ENCODE results near the gene DENND10. TPM values are rescaled to one million over a fixed set of nuclear protein-coding genes. Genes with fewer than 3 reads are reported as not detected.

Gene DENND10
- total RNA-seq, 3 donors from 2014 or later, result 36.6 to 39.9 (median 38.0) TPM

DNA sequence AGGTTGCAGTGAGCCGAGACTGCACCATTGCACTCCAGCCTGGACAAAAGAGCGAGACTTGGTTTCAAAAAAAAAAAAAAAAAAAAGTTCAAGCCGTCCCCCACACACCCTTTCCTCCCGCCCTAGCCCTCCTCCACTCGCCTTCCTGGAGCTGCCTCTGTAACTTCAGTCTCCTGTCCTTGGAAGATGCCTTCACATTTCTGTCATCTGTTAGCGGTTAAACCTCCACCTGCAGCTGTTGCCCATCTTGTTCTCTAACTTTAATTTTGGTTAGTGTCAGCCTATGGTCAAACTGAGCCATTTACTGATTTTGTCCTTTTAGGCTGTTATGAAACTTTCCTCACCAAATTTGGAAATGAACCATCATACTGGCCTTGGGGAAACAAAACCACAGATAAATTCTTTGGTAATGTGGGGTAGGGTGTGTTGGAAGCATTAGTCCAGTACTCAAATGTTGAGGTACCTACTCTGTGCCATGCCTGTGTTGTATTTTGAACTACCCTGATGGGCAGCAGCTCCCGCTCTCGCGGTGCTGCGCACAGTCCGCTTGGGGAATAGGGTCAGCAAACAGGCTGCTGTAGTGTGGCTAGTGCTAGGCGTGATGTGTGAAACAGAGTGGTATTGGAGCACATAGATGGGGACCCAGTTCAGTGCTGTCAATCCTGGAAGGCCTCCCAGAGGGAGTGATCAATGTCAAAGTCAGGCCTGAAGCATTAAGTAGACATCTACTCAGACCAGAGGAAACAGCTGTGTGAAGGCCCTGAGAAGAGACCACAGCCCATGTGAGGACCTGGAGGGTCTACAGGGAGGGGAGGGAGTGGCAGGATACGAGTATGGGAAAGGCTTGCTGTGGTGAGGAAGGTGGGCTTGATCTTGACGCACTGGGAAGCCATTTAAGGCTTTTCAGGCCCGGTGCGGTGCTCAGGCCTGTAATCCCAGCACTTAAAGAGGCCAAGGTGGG, 34.7 kb downstream of the DENND10 start:
- intact Hi-C loops (cut with DNase I, micrococcal nuclease), result no loop called here
- Histone ChIP-seq H3K9me3 (no peaks in the 10 kb centered on the region), H3K36me3 (ENCODE audit: low read depth) (no peaks in the 10 kb centered on the region), H3K4me3 (no peak overlapping the region), H3K4me1 (ENCODE audit: low read depth) (no peaks in the 10 kb centered on the region)
- ATAC-seq, result peak; percentile 15
- TF ChIP-seq CTCF (IDR thresholded peaks at IDR 0.05), result no peak
- DNase-seq, result no peak

GRCh38 chr10:119139464-119140067, 35.7 kb downstream of the DENND10 start:
- TF ChIP-seq CTCF (IDR thresholded peaks at IDR 0.05), result peak; percentile 10
- intact Hi-C loops (cut with DNase I, micrococcal nuclease), result no loop called here
- Histone ChIP-seq H3K4me1 (ENCODE audit: low read depth) (no peaks in the 10 kb centered on the region), H3K4me3 (no peak overlapping the region), H3K9me3 (no peaks in the 10 kb centered on the region), H3K36me3 (ENCODE audit: low read depth) (no peaks in the 10 kb centered on the region)
- DNase-seq, result peak in 2 of 3 donors; percentile 23 to 40
- ATAC-seq, result peak; percentile 72

GRCh38 chr10:119140603-119141245, 36.8 kb downstream of the DENND10 start:
- no peaks in the 10 kb centered on the region for H3K4me1 ChIP-seq (ENCODE audit: low read depth)
- no peak overlapping the region for H3K4me3 ChIP-seq
- TF ChIP-seq CTCF (IDR thresholded peaks at IDR 0.05), result no peak
- H3K9me3 ChIP-seq, result no peaks in the 10 kb centered on the region
- intact Hi-C loops (cut with DNase I, micrococcal nuclease), result no loop called here
- ATAC-seq (no peak), DNase-seq (no peak)
- H3K36me3 ChIP-seq (ENCODE audit: low read depth), result no peaks in the 10 kb centered on the region

- no peak for TF ChIP-seq CTCF (IDR thresholded peaks at IDR 0.05)
- Histone ChIP-seq H3K9me3 (no peaks in the 10 kb centered on the region), H3K4me1 (ENCODE audit: low read depth) (no peaks in the 10 kb centered on the region), H3K4me3 (no peak overlapping the region), H3K36me3 (ENCODE audit: low read depth) (no peaks in the 10 kb centered on the region)
- no peak for DNase-seq
- intact Hi-C loops (cut with DNase I, micrococcal nuclease), result no loop called here
- no peak for ATAC-seq
Measured at GRCh38 chr10:119143657-119144056, 39.7 kb downstream of the DENND10 start.

DNA sequence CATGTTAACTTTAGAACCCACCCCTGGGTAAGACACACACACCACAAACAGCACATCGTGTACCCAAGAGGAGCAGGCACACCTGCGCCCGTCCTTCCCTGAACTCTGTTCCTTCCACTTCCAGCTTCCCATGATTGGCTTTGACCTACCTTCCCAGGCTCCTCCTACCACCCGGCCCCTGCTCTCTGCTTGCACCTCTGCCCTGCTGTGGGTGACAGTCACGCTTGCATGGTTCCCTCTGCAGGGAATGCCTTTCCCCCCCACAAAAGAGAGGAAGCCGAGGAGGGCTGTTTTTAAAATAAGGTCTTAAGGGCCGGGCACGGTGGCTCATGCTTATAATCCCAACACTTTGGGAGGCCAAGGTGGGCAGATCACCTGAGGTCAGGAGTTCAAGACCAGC, 45.2 kb downstream of the DENND10 start:
- DNase-seq (no peak), ATAC-seq (no peak)
- no peak for TF ChIP-seq CTCF (IDR thresholded peaks at IDR 0.05)
- intact Hi-C loops (cut with DNase I, micrococcal nuclease), result no loop called here
- Histone ChIP-seq H3K36me3 (ENCODE audit: low read depth) (no peaks in the 10 kb centered on the region), H3K9me3 (no peaks in the 10 kb centered on the region), H3K4me3 (no peak overlapping the region), H3K4me1 (ENCODE audit: low read depth) (no peaks in the 10 kb centered on the region)
